ENCODE results near the gene ZFYVE16. TPM values are rescaled to one million over a fixed set of nuclear protein-coding genes. Genes with fewer than 3 reads are reported as not detected.

The ZFYVE16 gene
- total and polyA plus RNA-seq, 2 of the 4 experiments (the other 2 are of a cell fraction): 5.3 to 11.1 TPM

DNA sequence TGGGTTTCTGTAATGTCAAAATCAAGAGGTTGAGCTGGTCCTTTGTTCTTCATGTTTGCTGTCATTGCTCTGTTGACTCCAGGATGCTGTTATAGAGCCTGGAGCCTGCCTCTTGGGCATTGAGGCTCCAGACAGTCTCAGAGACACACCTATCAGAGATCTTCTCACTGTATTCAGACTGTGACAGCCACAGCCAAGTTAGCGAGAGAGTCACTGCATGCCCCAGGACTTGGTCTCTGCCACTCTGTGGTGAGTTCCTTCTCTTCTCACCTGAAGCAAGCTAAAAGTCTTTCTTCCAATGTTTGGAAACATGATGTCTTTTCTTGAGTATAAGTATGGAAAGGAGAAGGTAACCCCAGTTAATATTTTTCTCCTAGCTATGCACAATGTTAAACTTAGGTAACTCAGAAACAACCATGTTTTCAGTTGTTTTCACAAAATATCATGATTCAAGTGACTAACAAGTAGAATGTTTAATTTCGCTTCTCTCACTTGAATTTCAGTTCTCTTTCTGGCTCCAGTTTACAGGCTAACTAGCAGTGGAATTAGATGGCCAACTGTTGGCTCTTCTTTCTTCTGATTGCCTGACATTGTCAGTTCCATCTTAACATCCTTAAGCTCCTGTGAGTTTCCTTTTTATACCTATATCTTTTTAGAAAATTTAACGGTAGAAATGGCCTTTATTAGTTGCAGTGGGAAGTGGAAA, 20.6 kb upstream of the ZFYVE16 start:
- H3K79me1 ChIP-seq (ENCODE audit: low read depth in 1 of 2, low read length in 2 of 2): no peaks in the 10 kb centered on the region
- H3K4ac ChIP-seq (ENCODE audit: low read depth, low read length): no peak overlapping the region
- no peak overlapping the region for H3K14ac ChIP-seq (replicated peaks; ENCODE audit: low read depth, low read length)
- H4K20me1 ChIP-seq (ENCODE audit: insufficient read depth, low read length): no peaks in the 10 kb centered on the region
- BruUV-seq (replicated peaks): no TSS peak
- H2AK5ac ChIP-seq (ENCODE audit: low read depth, low read length): no peak overlapping the region
- H2BK5ac ChIP-seq (ENCODE audit: low read depth, low read length, poor library complexity, severe bottlenecking): no peak overlapping the region
- no peak overlapping the region for H3K9ac ChIP-seq (ENCODE audit: low read depth, low read length)
- no peak overlapping the region for H4K8ac ChIP-seq (ENCODE audit: low read depth in 2 of 2, low read length in 2 of 2)
- dilution Hi-C loops (cut with HindIII; ENCODE audit: low sequenced_read_pairs, unreplicated experiment) (no loop called here), intact Hi-C loops (cut with micrococcal nuclease) (no loop called here), in situ Hi-C loops (cut with MboI; ENCODE audit: low sequenced_read_pairs) (no loop called here)
- no peak overlapping the region for H3K4me2 ChIP-seq (ENCODE audit: low read depth, low read length)
- H3K27me3 ChIP-seq (ENCODE audit: control insufficient read depth, insufficient read depth, low read length): peaks cover 4% of the 10 kb centered on the region; the same call in 1 of the 2 replicates
- H3K18ac ChIP-seq (ENCODE audit: low read depth, low read length): no peak overlapping the region
- no peak overlapping the region for H4K5ac ChIP-seq (ENCODE audit: low read depth, low read length)
- no peaks in the 10 kb centered on the region for H3K9me3 ChIP-seq (ENCODE audit: control insufficient read depth, insufficient read depth, low read length)
- H2AFZ ChIP-seq (replicated peaks; ENCODE audit: low read length, poor library complexity): no peak overlapping the region
- no peak overlapping the region for H3K23ac ChIP-seq (ENCODE audit: low read depth, low read length)
- H2BK20ac ChIP-seq (ENCODE audit: low read depth, low read length): no peak overlapping the region
- no peak overlapping the region for H2BK120ac ChIP-seq (ENCODE audit: low read depth, low read length)
- DNase-seq (no peak), ATAC-seq (ENCODE audit: low read depth) (no peak)
- WGBS, 2 experiments (ENCODE audit: extremely low coverage in 2 of 2, insufficient read length in 1 of 2): 100% methylated on average over 1 of the region's 3 CpGs; no CpG with 5 or more reads in 1 of the 2 experiments
- no peak overlapping the region for H2BK15ac ChIP-seq (ENCODE audit: low read depth, low read length)
- ChIA-PET POLR2A (ENCODE audit: unreplicated experiment) (no interaction called here), CTCF (no interaction called here)
- H3K56ac ChIP-seq (ENCODE audit: extremely low read depth, insufficient read depth, low read length): no peak overlapping the region
- H2AK9ac ChIP-seq (replicated peaks; ENCODE audit: low read depth, low read length, poor library complexity): no peak overlapping the region
- H3K4me3 ChIP-seq (ENCODE audit: insufficient read depth, low read depth, low read length): no peak overlapping the region
- no peak for TF ChIP-seq CEBPB (IDR thresholded peaks at IDR 0.05; ENCODE audit: low read depth, low read length)
- TF ChIP-seq, protein P1, sequence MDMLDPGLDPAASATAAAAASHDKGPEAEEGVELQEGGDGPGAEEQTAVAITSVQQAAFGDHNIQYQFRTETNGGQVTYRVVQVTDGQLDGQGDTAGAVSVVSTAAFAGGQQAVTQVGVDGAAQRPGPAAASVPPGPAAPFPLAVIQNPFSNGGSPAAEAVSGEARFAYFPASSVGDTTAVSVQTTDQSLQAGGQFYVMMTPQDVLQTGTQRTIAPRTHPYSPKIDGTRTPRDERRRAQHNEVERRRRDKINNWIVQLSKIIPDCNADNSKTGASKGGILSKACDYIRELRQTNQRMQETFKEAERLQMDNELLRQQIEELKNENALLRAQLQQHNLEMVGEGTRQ (IDR thresholded peaks at IDR 0.05; ENCODE audit: low read depth, low read length): no peak
- no peak for TF ChIP-seq RFX5 (IDR thresholded peaks at IDR 0.05; ENCODE audit: low read depth, low read length)
- no peak for TF ChIP-seq RAD21 (IDR thresholded peaks at IDR 0.05; ENCODE audit: low read length)
- TF ChIP-seq MXI1 (IDR thresholded peaks at IDR 0.05; ENCODE audit: borderline replicate concordance, low read depth, low read length): no peak
- TF ChIP-seq FOS (IDR thresholded peaks at IDR 0.05; ENCODE audit: low read depth, low read length): no peak
- no peak for TF ChIP-seq BHLHE40 (IDR thresholded peaks at IDR 0.05; ENCODE audit: low read depth, low read length)
- TF ChIP-seq POLR2A (IDR thresholded peaks at IDR 0.05; ENCODE audit: low read depth, low read length): no peak
- TF ChIP-seq CHD1 (IDR thresholded peaks at IDR 0.05; ENCODE audit: low read depth, low read length): no peak
- no peak for TF ChIP-seq MAZ (IDR thresholded peaks at IDR 0.05; ENCODE audit: borderline replicate concordance, low read depth, low read length)
- no peak for TF ChIP-seq RCOR1 (IDR thresholded peaks at IDR 0.05; ENCODE audit: insufficient replicate concordance, low read length)
- TF ChIP-seq MAFK (IDR thresholded peaks at IDR 0.05; ENCODE audit: low read depth, low read length): no peak
- TF ChIP-seq NFE2L2 (IDR thresholded peaks at IDR 0.05; ENCODE audit: low read depth, low read length): no peak
- TF ChIP-seq, protein P2, sequence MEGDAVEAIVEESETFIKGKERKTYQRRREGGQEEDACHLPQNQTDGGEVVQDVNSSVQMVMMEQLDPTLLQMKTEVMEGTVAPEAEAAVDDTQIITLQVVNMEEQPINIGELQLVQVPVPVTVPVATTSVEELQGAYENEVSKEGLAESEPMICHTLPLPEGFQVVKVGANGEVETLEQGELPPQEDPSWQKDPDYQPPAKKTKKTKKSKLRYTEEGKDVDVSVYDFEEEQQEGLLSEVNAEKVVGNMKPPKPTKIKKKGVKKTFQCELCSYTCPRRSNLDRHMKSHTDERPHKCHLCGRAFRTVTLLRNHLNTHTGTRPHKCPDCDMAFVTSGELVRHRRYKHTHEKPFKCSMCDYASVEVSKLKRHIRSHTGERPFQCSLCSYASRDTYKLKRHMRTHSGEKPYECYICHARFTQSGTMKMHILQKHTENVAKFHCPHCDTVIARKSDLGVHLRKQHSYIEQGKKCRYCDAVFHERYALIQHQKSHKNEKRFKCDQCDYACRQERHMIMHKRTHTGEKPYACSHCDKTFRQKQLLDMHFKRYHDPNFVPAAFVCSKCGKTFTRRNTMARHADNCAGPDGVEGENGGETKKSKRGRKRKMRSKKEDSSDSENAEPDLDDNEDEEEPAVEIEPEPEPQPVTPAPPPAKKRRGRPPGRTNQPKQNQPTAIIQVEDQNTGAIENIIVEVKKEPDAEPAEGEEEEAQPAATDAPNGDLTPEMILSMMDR (conservative IDR thresholded peaks at IDR 0.05; ENCODE audit: low read depth, low read length): no peak
- no peaks in the 10 kb centered on the region for H3K36me3 ChIP-seq (ENCODE audit: control insufficient read depth, insufficient read depth, low read length)
- H3K27ac ChIP-seq (ENCODE audit: insufficient read depth, low read length): no peak overlapping the region
- no peaks in the 10 kb centered on the region for H3K9me1 ChIP-seq (ENCODE audit: insufficient read depth, low read length)
- no peak overlapping the region for H4K91ac ChIP-seq (ENCODE audit: insufficient read depth, low read depth, low read length)
- H3K4me1 ChIP-seq (ENCODE audit: control insufficient read depth, insufficient read depth, low read length): no peaks in the 10 kb centered on the region
